Left lung (tissue), 10 donors: ENCODE measurements around the gene CEP85. TPM values are rescaled to one million over a fixed set of nuclear protein-coding genes. Genes with fewer than 3 reads are reported as not detected.

Experiments
- ATAC-seq: fragments of 200-7000 bp; cut with Tn5 transposase; one replicate; pipeline ENCODE4 v1.9.1; 2020; ENCODE audit warnings: moderate library complexity
- DNase-seq, 4 donors: peaks; one replicate each; pipeline ENCODE4 v3.0.0-alpha.2; 2013 to 2020
- H3K27ac ChIP-seq, 2 donors: fragments of 200-600 bp; sonication (generic) in 1 of 2; one replicate each; pipeline versions ENCODE4 v1.5.0 to v1.8.0; 2020 to 2021
- H3K27me3 ChIP-seq, 2 donors: fragments of 200-600 bp; sonication (generic) in 1 of 2; one replicate each; pipeline versions ENCODE4 v1.5.0 to v1.8.0; 2020 to 2021
- H3K36me3 ChIP-seq, 2 donors: fragments of 200-600 bp; sonication (generic) in 1 of 2; one replicate each; pipeline versions ENCODE4 v1.5.0 to v1.8.0; 2020 to 2021
- H3K4me1 ChIP-seq, 2 donors: fragments of 200-600 bp; one replicate each; pipeline ENCODE4 v1.8.0; 2021
- H3K4me3 ChIP-seq, 2 donors: fragments of 200-600 bp; sonication (generic) in 1 of 2; one replicate each; pipeline versions ENCODE4 v1.5.0 to v1.8.0; 2020 to 2021; ENCODE audit warnings: mild to moderate bottlenecking in 1 of 2
- H3K9me3 ChIP-seq, 2 donors: fragments of 200-600 bp; sonication (generic) in 1 of 2; one replicate each; pipeline versions ENCODE4 v1.5.0 to v1.8.0; 2020 to 2021
- intact Hi-C, 2 donors: fragments of 100-400 bp; cut with DNase I; formaldehyde crosslinking; loops; one replicate each; pipeline versions ENCODE4 v1.11.2 to v1.14.2; 2022
- polyA plus RNA-seq, 6 donors: library from polyadenylated mRNA; unstranded; fragments of 120-200 nt; gene quantifications; one replicate each; pipeline ENCODE4 v1.2.1, GENCODE V29; 2013; ENCODE audit not compliant: insufficient read length in 6 of 6
- total RNA-seq, 2 donors: library from RNA; stranded (reverse); fragmentation: NEBNext Ultra II Directional; extraction: Animal tissue kit (Norgen Biotek cat#: 25700); gene quantifications; one replicate each; pipeline ENCODE4 v1.2.1, GENCODE V29; 2021
- TF ChIP-seq, protein P1 (sequence below), 2 donors: fragments of 200-600 bp; sonication (generic) in 1 of 2; IDR thresholded peaks; one replicate each; pipeline versions ENCODE4 v1.5.0 to v1.8.0; 2021; ENCODE audit warnings: antibody characterized with exemption in 2 of 2
- donor health status: DM: no; HTN: yes; CAD: no.
- donor health status: DM: no; HTN: no; CAD: no.

CEP85 gene
- total and polyA plus RNA-seq, 8 donors, result 12.1 to 24.8 (median 20.9) TPM

DNA sequence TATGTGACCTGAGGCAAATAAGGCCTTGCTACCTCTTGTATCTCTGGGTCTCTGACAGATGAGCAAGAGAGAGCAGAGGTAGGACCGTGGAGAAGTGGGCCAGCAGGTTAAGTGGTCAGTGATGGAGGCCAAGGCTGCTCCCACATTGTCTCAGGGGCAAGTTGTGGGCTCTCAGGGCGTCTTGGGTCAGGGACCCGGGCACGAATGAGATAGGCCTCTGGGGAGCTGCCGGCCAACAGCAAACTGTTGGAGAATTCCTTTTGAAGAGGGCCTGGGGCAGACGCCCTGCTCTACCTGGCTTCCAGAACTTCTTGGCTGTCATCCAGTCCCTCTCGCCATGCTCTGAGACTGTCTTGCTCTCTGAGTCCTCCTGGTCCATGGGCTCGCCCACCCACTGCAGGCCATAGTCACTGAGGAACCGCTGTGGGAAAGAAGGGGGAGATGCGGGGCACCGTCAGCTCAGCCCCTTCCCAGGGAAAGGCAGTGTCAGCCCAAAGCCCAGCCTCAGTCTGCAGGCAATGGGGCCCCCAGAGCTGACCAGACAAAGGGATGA, 60.0 kb downstream of the CEP85 start:
- TF ChIP-seq, protein P1, sequence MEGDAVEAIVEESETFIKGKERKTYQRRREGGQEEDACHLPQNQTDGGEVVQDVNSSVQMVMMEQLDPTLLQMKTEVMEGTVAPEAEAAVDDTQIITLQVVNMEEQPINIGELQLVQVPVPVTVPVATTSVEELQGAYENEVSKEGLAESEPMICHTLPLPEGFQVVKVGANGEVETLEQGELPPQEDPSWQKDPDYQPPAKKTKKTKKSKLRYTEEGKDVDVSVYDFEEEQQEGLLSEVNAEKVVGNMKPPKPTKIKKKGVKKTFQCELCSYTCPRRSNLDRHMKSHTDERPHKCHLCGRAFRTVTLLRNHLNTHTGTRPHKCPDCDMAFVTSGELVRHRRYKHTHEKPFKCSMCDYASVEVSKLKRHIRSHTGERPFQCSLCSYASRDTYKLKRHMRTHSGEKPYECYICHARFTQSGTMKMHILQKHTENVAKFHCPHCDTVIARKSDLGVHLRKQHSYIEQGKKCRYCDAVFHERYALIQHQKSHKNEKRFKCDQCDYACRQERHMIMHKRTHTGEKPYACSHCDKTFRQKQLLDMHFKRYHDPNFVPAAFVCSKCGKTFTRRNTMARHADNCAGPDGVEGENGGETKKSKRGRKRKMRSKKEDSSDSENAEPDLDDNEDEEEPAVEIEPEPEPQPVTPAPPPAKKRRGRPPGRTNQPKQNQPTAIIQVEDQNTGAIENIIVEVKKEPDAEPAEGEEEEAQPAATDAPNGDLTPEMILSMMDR (IDR thresholded peaks at IDR 0.05), result no peak
- Histone ChIP-seq H3K27me3 (no peaks in the 10 kb centered on the region), H3K4me1 (peaks cover 0 to 51% of the 10 kb centered on the region in 2 donors), H3K9me3 (no peaks in the 10 kb centered on the region), H3K4me3 (no peak overlapping the region), H3K36me3 (peaks cover 0 to 24% of the 10 kb centered on the region in 2 donors), H3K27ac (no peak overlapping the region)
- intact Hi-C loops, result no loop called here
- DNase-seq (no peak), ATAC-seq (no peak)

DNA sequence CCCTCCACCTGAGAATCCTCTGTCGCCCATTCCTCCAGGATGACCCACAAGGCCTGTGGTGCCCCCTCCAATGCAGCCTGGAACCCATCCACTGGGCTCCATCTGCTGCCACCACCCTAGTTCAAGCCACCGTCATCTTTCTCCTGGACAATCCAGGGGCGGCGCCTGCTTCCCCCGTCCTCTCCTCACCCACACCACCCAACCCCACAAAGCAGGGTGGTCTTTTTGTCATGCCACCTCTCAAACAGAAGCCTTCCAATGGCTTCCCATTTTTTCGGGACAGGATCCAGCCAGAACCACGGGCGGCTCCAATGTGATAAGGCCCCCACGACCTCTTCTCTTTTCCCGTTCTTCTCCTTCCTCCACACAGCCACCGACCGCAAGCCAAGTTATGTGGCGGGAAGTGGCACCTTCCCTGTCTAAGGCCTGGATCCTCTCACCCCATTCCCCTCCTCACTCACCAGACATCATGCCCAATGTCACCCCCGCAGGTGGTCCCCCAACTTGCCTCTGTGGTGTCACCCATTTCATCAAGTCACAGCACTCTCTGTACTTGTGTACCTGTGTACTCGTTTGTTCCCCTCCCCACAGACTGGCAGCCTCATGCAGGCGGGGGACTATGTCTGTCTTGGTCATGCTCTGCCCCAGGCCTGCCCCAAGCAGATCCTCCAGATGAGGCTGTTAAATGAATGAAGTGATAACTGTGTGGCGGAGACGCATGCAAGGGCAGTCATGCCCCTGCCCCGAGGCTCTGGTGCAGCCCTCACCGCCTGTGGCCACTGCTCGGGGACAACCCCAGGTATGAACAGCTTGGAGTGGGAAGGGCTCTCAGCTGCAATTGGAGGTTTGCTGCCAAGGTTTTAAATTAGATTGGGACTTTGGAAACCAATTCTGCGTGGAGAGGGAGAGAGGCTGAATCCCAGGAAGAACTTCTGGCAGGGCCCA, 61.5 kb downstream of the CEP85 start:
- DNase-seq, result no peak
- TF ChIP-seq, protein P1 (IDR thresholded peaks at IDR 0.05), result no peak

DNA sequence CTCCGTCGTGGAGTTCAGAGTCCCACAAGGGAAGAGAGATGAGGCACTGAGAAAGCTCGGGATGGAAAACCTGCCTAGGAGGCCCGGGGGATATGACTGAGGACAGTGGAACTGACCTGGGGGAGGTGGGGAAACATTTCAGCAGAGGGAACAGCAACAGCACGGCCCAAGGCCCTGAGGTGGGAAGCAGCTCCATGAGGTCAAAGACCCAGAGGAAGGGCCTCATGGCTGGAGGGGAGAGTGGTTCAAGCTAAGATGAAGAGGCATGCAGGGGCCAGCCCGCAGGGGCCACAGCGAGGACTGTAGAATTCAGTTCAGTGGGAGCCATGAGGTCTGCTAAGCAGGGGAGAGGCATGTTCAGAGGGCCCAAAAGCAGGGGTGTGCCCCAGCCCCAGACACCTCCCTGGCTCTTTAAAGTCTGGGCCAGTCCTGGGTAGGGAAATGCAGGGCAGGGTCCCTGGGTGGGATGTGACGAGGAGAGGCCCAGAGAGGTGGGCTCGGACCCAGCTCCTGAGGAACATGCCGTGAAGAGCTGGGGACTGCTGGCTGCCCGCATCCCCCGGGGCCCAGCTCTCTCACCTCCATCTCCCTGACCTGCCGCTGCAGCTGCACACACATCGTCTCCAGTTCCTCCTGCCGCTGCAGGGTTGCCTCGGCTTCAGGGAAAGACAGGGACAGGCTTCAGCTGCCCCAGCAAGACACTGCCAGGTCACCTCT, 62.5 kb downstream of the CEP85 start:
- H3K36me3 ChIP-seq, result peaks cover 0 to 24% of the 10 kb centered on the region in 2 donors
- TF ChIP-seq, protein P1 (IDR thresholded peaks at IDR 0.05), result no peak
- no peaks in the 10 kb centered on the region for H3K9me3 ChIP-seq
- H3K4me3 ChIP-seq, result no peak overlapping the region
- H3K4me1 ChIP-seq, result peaks cover 0 to 26% of the 10 kb centered on the region in 2 donors
- H3K27me3 ChIP-seq, result no peaks in the 10 kb centered on the region
- DNase-seq, result no peak
- no peak for ATAC-seq
- H3K27ac ChIP-seq, result no peak overlapping the region
- intact Hi-C loops, result no loop called here

More for the DNA sequence above, 61.5 kb downstream of the CEP85 start:
- no peak for ATAC-seq
- Histone ChIP-seq H3K4me1 (peaks cover 0 to 36% of the 10 kb centered on the region in 2 donors), H3K9me3 (no peaks in the 10 kb centered on the region), H3K27ac (no peak overlapping the region), H3K4me3 (no peak overlapping the region), H3K36me3 (peaks cover 0 to 24% of the 10 kb centered on the region in 2 donors), H3K27me3 (no peaks in the 10 kb centered on the region)
- intact Hi-C loops, result no loop called here

DNA sequence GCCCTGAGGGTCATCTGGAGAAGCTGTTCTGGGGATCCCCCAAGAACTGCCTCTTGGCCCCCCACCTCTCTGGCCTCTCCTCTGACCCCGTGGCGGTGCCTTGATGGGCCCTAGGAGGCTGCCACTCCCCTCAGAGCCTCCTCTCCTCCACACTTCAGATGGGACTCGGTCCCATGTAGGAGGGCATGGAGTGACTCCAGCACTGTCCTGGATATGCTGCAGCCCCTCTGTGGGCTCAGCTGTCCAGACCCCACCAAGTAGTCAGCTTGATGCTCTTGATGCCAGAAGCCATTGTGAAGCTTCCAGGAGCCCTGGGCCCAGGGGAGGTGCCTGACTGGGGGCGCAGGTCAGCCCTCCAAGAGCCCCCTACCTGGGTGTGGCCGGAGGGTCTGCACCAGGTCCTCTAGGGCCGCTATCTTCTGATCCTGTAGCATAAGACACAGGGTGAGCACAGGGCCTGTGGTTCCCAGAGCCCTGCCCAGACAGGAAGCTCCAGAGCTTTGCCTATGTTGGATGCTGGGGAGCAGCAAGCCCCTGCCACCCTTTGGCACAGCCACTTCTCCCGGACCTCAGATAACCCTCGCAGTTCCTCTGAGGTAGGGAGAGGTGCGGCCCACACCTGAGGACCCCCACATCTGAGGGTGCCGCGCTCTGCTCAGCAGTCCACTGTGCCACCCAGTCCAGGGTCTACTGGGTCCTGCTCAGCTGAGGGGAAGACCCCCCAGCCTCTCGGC, 63.2 kb downstream of the CEP85 start:
- TF ChIP-seq, protein P1 (IDR thresholded peaks at IDR 0.05), result no peak

More for the DNA sequence above, 63.2 kb downstream of the CEP85 start:
- peaks cover 0 to 24% of the 10 kb centered on the region in 2 donors for H3K36me3 ChIP-seq
- no peaks in the 10 kb centered on the region for H3K27me3 ChIP-seq
- DNase-seq (no peak), ATAC-seq (no peak)
- H3K27ac ChIP-seq, result no peak overlapping the region
- H3K4me1 ChIP-seq, result peaks cover 0 to 19% of the 10 kb centered on the region in 2 donors
- H3K4me3 ChIP-seq, result no peak overlapping the region
- intact Hi-C loops, result no loop called here
- no peaks in the 10 kb centered on the region for H3K9me3 ChIP-seq
